Endothelial cell (in vitro differentiated cells): ENCODE data around the gene COL12A1. TPM values are rescaled to one million over a fixed set of nuclear protein-coding genes. Genes with fewer than 3 reads are reported as not detected.

ENCODE experiments used
- DNase-seq: peaks from one replicate; pipeline ENCODE4 v3.0.0; 2021; ENCODE audit warnings: low spot score
- H3K27ac Mint-ChIP-seq: one replicate; pipeline ENCODE4 v1.8.0; 2021; ENCODE audit warnings: mixed read lengths, inconsistent platforms; ENCODE audit not compliant: unreplicated experiment
- H3K27me3 Mint-ChIP-seq: one replicate; pipeline ENCODE4 v1.8.0; 2021; ENCODE audit warnings: mild to moderate bottlenecking, moderate library complexity, mixed read lengths, inconsistent platforms; ENCODE audit not compliant: unreplicated experiment
- H3K36me3 Mint-ChIP-seq: one replicate; pipeline ENCODE4 v1.8.0; 2021; ENCODE audit warnings: mild to moderate bottlenecking, low read depth, mixed read lengths, inconsistent platforms; ENCODE audit not compliant: unreplicated experiment
- H3K4me1 Mint-ChIP-seq: one replicate; pipeline ENCODE4 v1.8.0; 2021; ENCODE audit warnings: mild to moderate bottlenecking, mixed read lengths, inconsistent platforms; ENCODE audit not compliant: unreplicated experiment
- H3K4me3 Mint-ChIP-seq: one replicate; pipeline ENCODE4 v1.8.0; 2021; ENCODE audit warnings: mild to moderate bottlenecking, mixed read lengths, inconsistent platforms; ENCODE audit not compliant: unreplicated experiment
- H3K9me3 Mint-ChIP-seq: one replicate; pipeline ENCODE4 v1.8.0; 2021; ENCODE audit warnings: mixed read lengths, inconsistent platforms; ENCODE audit not compliant: unreplicated experiment
- total RNA-seq: library from RNA; stranded (reverse); fragmentation: NEBNext Ultra II Directional; extraction: Animal tissue kit (Norgen Biotek cat#: 25700); gene quantifications from one replicate; pipeline ENCODE4 v1.2.1, GENCODE V29; 2021; ENCODE audit not compliant: unreplicated experiment
- TF ChIP-seq, protein P1 (sequence below): fragments of 200-600 bp; sonication (generic); IDR thresholded peaks from one replicate; pipeline ENCODE4 v1.5.0; 2021; ENCODE audit warnings: antibody characterized with exemption; ENCODE audit not compliant: unreplicated experiment

COL12A1 gene
- total RNA-seq, 1 donor from 2014 or later = 6.3 TPM

DNA sequence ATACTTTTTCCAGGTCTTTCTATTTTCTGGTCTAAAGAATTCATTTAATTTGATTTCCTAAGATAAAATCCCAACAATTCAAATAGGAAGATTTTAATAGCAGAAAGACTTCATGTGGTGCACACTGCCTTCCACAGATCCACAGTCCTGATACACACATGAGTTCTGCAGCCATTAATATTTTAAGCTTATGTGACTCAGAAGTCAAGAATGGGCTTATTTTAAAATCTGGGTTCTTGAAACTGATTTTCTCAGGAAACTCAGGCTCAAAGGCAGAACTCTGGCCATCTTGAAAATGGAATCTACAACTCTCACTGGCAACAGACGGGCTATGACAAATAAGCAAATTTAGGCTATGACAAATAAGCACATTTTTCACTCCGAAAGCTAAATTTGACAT, 88.2 kb downstream of the COL12A1 start:
- TF ChIP-seq, protein P1, sequence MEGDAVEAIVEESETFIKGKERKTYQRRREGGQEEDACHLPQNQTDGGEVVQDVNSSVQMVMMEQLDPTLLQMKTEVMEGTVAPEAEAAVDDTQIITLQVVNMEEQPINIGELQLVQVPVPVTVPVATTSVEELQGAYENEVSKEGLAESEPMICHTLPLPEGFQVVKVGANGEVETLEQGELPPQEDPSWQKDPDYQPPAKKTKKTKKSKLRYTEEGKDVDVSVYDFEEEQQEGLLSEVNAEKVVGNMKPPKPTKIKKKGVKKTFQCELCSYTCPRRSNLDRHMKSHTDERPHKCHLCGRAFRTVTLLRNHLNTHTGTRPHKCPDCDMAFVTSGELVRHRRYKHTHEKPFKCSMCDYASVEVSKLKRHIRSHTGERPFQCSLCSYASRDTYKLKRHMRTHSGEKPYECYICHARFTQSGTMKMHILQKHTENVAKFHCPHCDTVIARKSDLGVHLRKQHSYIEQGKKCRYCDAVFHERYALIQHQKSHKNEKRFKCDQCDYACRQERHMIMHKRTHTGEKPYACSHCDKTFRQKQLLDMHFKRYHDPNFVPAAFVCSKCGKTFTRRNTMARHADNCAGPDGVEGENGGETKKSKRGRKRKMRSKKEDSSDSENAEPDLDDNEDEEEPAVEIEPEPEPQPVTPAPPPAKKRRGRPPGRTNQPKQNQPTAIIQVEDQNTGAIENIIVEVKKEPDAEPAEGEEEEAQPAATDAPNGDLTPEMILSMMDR = no peak
- DNase-seq = no peak
- Mint-ChIP-seq H3K27me3 (no peaks in the 10 kb centered on the region), H3K36me3 (no peaks in the 10 kb centered on the region), H3K27ac (no peak overlapping the region), H3K9me3 (no peaks in the 10 kb centered on the region), H3K4me3 (no peak overlapping the region), H3K4me1 (no peaks in the 10 kb centered on the region)

DNA sequence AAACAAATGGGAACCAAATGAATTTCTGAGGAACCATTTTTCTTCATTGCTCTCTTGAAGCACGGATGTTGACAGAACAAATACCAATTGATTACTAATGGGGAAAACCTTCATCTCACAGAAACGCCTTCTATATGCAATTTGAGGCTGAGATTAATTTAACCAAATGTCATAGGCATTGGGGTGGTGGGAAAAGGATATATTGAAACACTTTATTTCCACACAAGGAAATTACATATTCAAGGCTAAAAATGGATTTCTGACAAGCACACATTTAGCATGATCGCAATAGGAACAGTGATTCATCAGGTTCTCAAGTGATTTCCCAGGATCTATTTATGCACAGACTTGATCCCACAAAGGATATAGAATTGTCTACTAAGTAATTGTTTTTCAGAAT, 88.9 kb downstream of the COL12A1 start:
- H3K4me3 Mint-ChIP-seq = no peak overlapping the region
- no peak for DNase-seq
- no peaks in the 10 kb centered on the region for H3K4me1 Mint-ChIP-seq
- H3K27ac Mint-ChIP-seq = no peak overlapping the region
- no peaks in the 10 kb centered on the region for H3K27me3 Mint-ChIP-seq
- no peaks in the 10 kb centered on the region for H3K9me3 Mint-ChIP-seq
- no peaks in the 10 kb centered on the region for H3K36me3 Mint-ChIP-seq
- TF ChIP-seq, protein P1 = no peak

DNA sequence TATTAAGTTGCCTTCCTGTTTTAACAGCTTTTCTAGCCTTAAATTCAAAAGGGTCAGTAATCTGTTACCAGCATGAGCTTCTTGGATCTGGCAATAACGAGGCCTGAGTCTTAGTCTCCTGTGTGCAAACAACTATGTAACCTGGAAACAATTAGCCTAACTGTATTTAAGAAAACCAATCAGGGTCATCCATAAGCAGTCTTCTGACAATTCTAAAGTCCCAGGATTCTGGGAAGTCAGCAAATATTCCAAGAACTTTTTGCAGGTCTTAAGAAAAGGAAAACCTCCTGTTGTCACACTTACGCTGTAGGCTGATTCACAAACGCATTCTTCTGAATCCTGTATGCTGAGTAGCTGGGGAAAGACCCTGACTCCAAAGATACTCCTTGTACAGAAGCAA, 90.4 kb downstream of the COL12A1 start:
- Mint-ChIP-seq H3K4me3 (no peak overlapping the region), H3K36me3 (no peaks in the 10 kb centered on the region), H3K27ac (no peak overlapping the region), H3K4me1 (no peaks in the 10 kb centered on the region), H3K27me3 (no peaks in the 10 kb centered on the region), H3K9me3 (no peaks in the 10 kb centered on the region)
- TF ChIP-seq, protein P1 = no peak
- DNase-seq = no peak

DNA sequence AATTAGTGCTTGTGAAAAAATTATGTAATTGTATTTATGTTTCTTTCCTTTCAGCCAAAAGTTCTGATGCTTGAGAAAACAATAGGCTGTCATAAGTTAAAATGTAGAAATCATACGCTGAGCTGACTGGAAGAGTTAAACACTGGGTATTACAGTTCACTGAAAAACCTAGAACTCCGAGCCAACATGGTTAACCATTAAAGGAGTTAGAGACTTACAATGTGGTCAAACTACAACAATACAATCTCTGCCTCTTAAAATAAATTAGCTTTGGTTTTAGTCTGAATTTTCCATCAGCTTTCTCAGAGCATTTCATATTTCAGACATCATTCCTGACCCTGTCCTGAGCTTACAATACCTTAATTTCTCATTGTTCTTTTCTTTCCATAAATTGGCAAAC, 91.0 kb downstream of the COL12A1 start:
- Mint-ChIP-seq H3K36me3 (no peaks in the 10 kb centered on the region), H3K4me1 (no peaks in the 10 kb centered on the region), H3K27me3 (no peaks in the 10 kb centered on the region), H3K4me3 (no peak overlapping the region), H3K27ac (no peak overlapping the region), H3K9me3 (no peaks in the 10 kb centered on the region)
- TF ChIP-seq, protein P1 = no peak
- DNase-seq = no peak

DNA sequence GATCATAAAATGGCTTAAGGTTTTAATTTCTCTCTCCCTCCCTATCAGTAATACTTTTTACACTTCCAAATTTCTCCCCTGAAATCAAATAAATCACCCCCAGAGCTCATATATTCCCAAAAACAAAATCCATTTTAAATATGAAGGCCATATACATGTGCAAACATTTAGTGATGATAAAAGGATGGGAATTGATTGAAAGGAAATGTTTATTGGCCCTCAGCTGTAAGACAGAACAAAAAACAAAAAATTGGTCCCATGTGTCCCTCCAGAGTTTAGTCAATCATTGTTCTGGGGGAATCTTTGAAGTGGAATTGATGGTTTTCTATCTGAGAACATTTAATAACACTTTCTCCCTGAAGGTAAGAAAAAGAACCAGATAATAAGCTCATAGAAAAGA, 91.7 kb downstream of the COL12A1 start:
- Mint-ChIP-seq H3K9me3 (no peaks in the 10 kb centered on the region), H3K36me3 (no peaks in the 10 kb centered on the region), H3K4me3 (no peak overlapping the region), H3K4me1 (no peaks in the 10 kb centered on the region), H3K27ac (no peak overlapping the region), H3K27me3 (no peaks in the 10 kb centered on the region)
- TF ChIP-seq, protein P1 = no peak
- no peak for DNase-seq
